OCI-LY1 (cell line): ENCODE results near the gene FYB1.

Source experiments
- H2AFZ ChIP-seq: fragments of 200-600 bp; sonication (generic), shearing (Covaris generic); 2 replicates; pipeline ENCODE4 v1.6.0; 2014; ENCODE audit warnings: antibody characterized with exemption, mild to moderate bottlenecking, low read length
- H3F3A ChIP-seq: fragments of 200-600 bp; sonication (generic), shearing (Covaris generic); 2 replicates; pipeline ENCODE4 v1.6.0; 2014; ENCODE audit warnings: mild to moderate bottlenecking, antibody characterized with exemption, low read length, moderate library complexity; ENCODE audit not compliant: insufficient read depth
- H3K27ac ChIP-seq: fragments of 200-600 bp; sonication (generic); 2 replicates; pipeline ENCODE4 v1.5.1; 2014; ENCODE audit warnings: low read length, mixed run types, mild to moderate bottlenecking, low read depth; ENCODE audit not compliant: poor library complexity, severe bottlenecking
- H3K27me3 ChIP-seq: fragments of 200-600 bp; sonication (generic); 2 replicates; pipeline ENCODE4 v1.6.0; 2014; ENCODE audit warnings: antibody characterized with exemption, mild to moderate bottlenecking, low read length, moderate library complexity; ENCODE audit not compliant: insufficient read depth
- H3K36me3 ChIP-seq: fragments of 200-600 bp; sonication (generic); 2 replicates; pipeline ENCODE4 v1.6.1; 2014; ENCODE audit warnings: mild to moderate bottlenecking, antibody characterized with exemption, low read length, moderate library complexity, mixed read lengths; ENCODE audit not compliant: insufficient read depth
- H3K4me1 ChIP-seq: fragments of 200-600 bp; sonication (generic); 2 replicates; pipeline ENCODE4 v1.5.1; 2014; ENCODE audit warnings: mild to moderate bottlenecking, low read length, moderate library complexity; ENCODE audit not compliant: insufficient read depth, severe bottlenecking
- H3K4me2 ChIP-seq: fragments of 200-600 bp; sonication (generic), shearing (Covaris generic); 2 replicates; pipeline ENCODE4 v1.6.1; 2014; ENCODE audit warnings: low read length
- H3K4me3 ChIP-seq: fragments of 200-600 bp; sonication (generic); 2 replicates; pipeline ENCODE4 v1.5.1; 2014; ENCODE audit warnings: low read length, low read depth, mild to moderate bottlenecking, mixed read lengths; ENCODE audit not compliant: poor library complexity, severe bottlenecking
- H3K79me2 ChIP-seq: fragments of 200-600 bp; shearing (Covaris generic); 2 replicates; pipeline ENCODE4 v1.6.1; 2016; ENCODE audit warnings: mixed run types, low read length, mixed read lengths; ENCODE audit not compliant: insufficient read depth
- H3K9ac ChIP-seq: fragments of 200-600 bp; sonication (generic), shearing (Covaris generic); 2 replicates; pipeline ENCODE4 v1.6.1; 2014; ENCODE audit warnings: mild to moderate bottlenecking, low read length, mixed read lengths
- H3K9me2 ChIP-seq: fragments of 200-600 bp; sonication (generic), shearing (Covaris generic); 2 replicates; pipeline ENCODE4 v1.6.1; 2014; ENCODE audit warnings: low read depth, mild to moderate bottlenecking, low read length, mixed read lengths
- H3K9me3 ChIP-seq: fragments of 200-600 bp; shearing (Covaris generic); 2 replicates; pipeline ENCODE4 v1.6.1; 2014; ENCODE audit warnings: low read length, mixed read lengths
- H4K20me1 ChIP-seq: fragments of 200-600 bp; sonication (generic), shearing (Covaris generic); 2 replicates; pipeline ENCODE4 v1.6.0; 2016; ENCODE audit warnings: mild to moderate bottlenecking, low read length; ENCODE audit not compliant: insufficient read depth
- CTCF ChIP-seq: fragments of 200-600 bp; sonication (generic), shearing (Covaris generic); IDR thresholded peaks from 2 replicates; pipeline ENCODE4 v1.5.1; 2017; ENCODE audit warnings: mild to moderate bottlenecking, antibody characterized with exemption, low read length, moderate library complexity, mixed read lengths
- EZH2 ChIP-seq: fragments of 200-600 bp; sonication (generic), shearing (Covaris generic); IDR thresholded peaks from 2 replicates; pipeline ENCODE4 v1.8.0; 2017; ENCODE audit warnings: borderline replicate concordance, mixed run types, mild to moderate bottlenecking, antibody characterized with exemption, low read length, moderate library complexity, mixed read lengths

The FYB1 gene

GRCh38 chr5:39192450-39193160 lies 26.8 kb downstream of the FYB1 start:
- TF ChIP-seq EZH2 (no peak), CTCF (no peak)
- Histone ChIP-seq H3K27ac (no peak overlapping the region), H3K9me3 (no peaks in the 10 kb centered on the region), H3F3A (no peaks in the 10 kb centered on the region), H4K20me1 (no peaks in the 10 kb centered on the region), H3K79me2 (no peaks in the 10 kb centered on the region), H3K4me1 (no peaks in the 10 kb centered on the region), H3K4me3 (no peak overlapping the region), H3K9me2 (no peaks in the 10 kb centered on the region), H3K4me2 (no peak overlapping the region), H3K27me3 (no peaks in the 10 kb centered on the region), H2AFZ (no peak overlapping the region), H3K36me3 (no peaks in the 10 kb centered on the region), H3K9ac (no peak overlapping the region)

- TF ChIP-seq CTCF (no peak), EZH2 (no peak)
- no peak overlapping the region for H3K27ac ChIP-seq
Measured at GRCh38 chr5:39191216-39191615, 28.1 kb downstream of the FYB1 start.

GRCh38 chr5:39190311-39191102 lies 28.9 kb downstream of the FYB1 start:
- Histone ChIP-seq H4K20me1 (no peaks in the 10 kb centered on the region), H3K4me1 (no peaks in the 10 kb centered on the region), H3K9me3 (no peaks in the 10 kb centered on the region), H3K4me3 (no peak overlapping the region), H2AFZ (no peak overlapping the region), H3K79me2 (no peaks in the 10 kb centered on the region), H3K9me2 (no peaks in the 10 kb centered on the region), H3K36me3 (no peaks in the 10 kb centered on the region), H3F3A (no peaks in the 10 kb centered on the region), H3K27me3 (no peaks in the 10 kb centered on the region), H3K4me2 (no peak overlapping the region), H3K9ac (no peak overlapping the region), H3K27ac (no peak overlapping the region)
- no peak for TF ChIP-seq EZH2
- no peak for TF ChIP-seq CTCF

More at GRCh38 chr5:39191216-39191615, 28.1 kb downstream of the FYB1 start:
- Histone ChIP-seq H3K27me3 (no peaks in the 10 kb centered on the region), H3K9ac (no peak overlapping the region), H3K9me2 (no peaks in the 10 kb centered on the region), H2AFZ (no peak overlapping the region), H3K79me2 (no peaks in the 10 kb centered on the region), H3K9me3 (no peaks in the 10 kb centered on the region), H3F3A (no peaks in the 10 kb centered on the region), H3K4me2 (no peak overlapping the region), H4K20me1 (no peaks in the 10 kb centered on the region), H3K36me3 (no peaks in the 10 kb centered on the region), H3K4me1 (no peaks in the 10 kb centered on the region), H3K4me3 (no peak overlapping the region)
